ENCODE measurements around the gene SLC16A10. TPM values are rescaled to one million over a fixed set of nuclear protein-coding genes. Genes with fewer than 3 reads are reported as not detected.

Gene SLC16A10
- total and polyA plus RNA-seq, 2 donors (not counting 3 experiments of a cell fraction or from before 2014, with no cell fraction given), result not detected

GRCh38 chr6:111047244-111047643 lies 40.1 kb upstream of the SLC16A10 start:
- Histone ChIP-seq H3K36me3 (ENCODE audit: control insufficient read depth in 2 of 2, extremely low read depth in 1 of 2, insufficient read depth in 2 of 2, low read length in 2 of 2) (no peaks in the 10 kb centered on the region), H3K27me3 (ENCODE audit: control insufficient read depth in 2 of 2, insufficient read depth in 2 of 2, low read length in 2 of 2) (peaks cover 4 to 9% of the 10 kb centered on the region in 2 experiments), H3K27ac (ENCODE audit: insufficient read depth, low read depth, low read length) (no peak overlapping the region), H3K9me3 (replicated peaks; ENCODE audit: control insufficient read depth, insufficient read depth, low read length) (no peaks in the 10 kb centered on the region), H4K20me1 (replicated peaks; ENCODE audit: control insufficient read depth, extremely low read depth, insufficient read depth, low read length) (no peaks in the 10 kb centered on the region), H2AFZ (ENCODE audit: low read depth, low read length) (no peak overlapping the region), H3K4me3 (replicated peaks in 1 of 3; ENCODE audit: insufficient read depth in 1 of 3, low read depth in 1 of 3, low read length in 3 of 3) (no peak overlapping the region), H3K9ac (replicated peaks; ENCODE audit: extremely low read depth, insufficient read depth, low read length) (no peak overlapping the region), H3K9me1 (replicated peaks; ENCODE audit: control insufficient read depth, extremely low read depth, insufficient read depth, low read length) (no peaks in the 10 kb centered on the region), H3K4me1 (ENCODE audit: control insufficient read depth, extremely low read depth, insufficient read depth, low read length) (no peaks in the 10 kb centered on the region), H3K4me2 (ENCODE audit: insufficient read depth, low read length) (no peak overlapping the region), H3K79me2 (ENCODE audit: control insufficient read depth, insufficient read depth, low read length) (no peaks in the 10 kb centered on the region)
- no peak for DNase-seq (ENCODE audit: low read depth, low spot score)
- intact Hi-C loops (cut with micrococcal nuclease) (no loop called here), dilution Hi-C loops (cut with MboI; ENCODE audit: extremely low pct_ligation_motif_present, low sequenced_read_pairs) (no loop called here)
- TF ChIP-seq MAX (IDR thresholded peaks at IDR 0.05; ENCODE audit: insufficient read depth, insufficient read length) (no peak), GATA2 (IDR thresholded peaks at IDR 0.05; ENCODE audit: insufficient read depth, insufficient read length, low read depth, low read length) (no peak), POLR2A (IDR thresholded peaks at IDR 0.05; ENCODE audit: low read depth, low read length) (no peak), JUN (IDR thresholded peaks at IDR 0.05; ENCODE audit: borderline replicate concordance, insufficient read depth, insufficient read length, low read depth) (no peak), POLR2AphosphoS5 (IDR thresholded peaks at IDR 0.05; ENCODE audit: insufficient read depth, low read depth, low read length) (no peak), MYC (IDR thresholded peaks at IDR 0.05; ENCODE audit: low read depth, low read length) (no peak), EZH2 (IDR thresholded peaks at IDR 0.05; ENCODE audit: borderline replicate concordance, low read depth, low read length, severe bottlenecking) (no peak), FOS (IDR thresholded peaks at IDR 0.05; ENCODE audit: borderline replicate concordance, insufficient read depth, low read length) (no peak), CTCF (IDR thresholded peaks at IDR 0.05; ENCODE audit: extremely low read depth in 1 of 2, insufficient read depth in 1 of 2, low read depth in 1 of 2, low read length in 2 of 2) (no peak)
- ChIA-PET CTCF (interaction anchor here (1.2 kb wide), 1 partner anchor 11 kb away, joined by 5 read pairs; no protein-coding TSS in a partner anchor), POLR2A (no interaction called here)
- no peak for FAIRE-seq
- BruUV-seq (replicated peaks), result no TSS peak

Data from endothelial cell of umbilical vein (primary cell).